Measurements from ENCODE around the gene CREG2.

CREG2 gene

GRCh38 chr2:101409699-101410098 lies 22.4 kb upstream of the CREG2 start:
- Histone ChIP-seq H3K79me2 (ENCODE audit: control insufficient read depth, insufficient read depth, low read length, poor library complexity) (no peaks in the 10 kb centered on the region), H2AK5ac (ENCODE audit: low read length) (no peak overlapping the region), H3K4me2 (ENCODE audit: low read length) (no peak overlapping the region), H3K4me1 (ENCODE audit: control insufficient read depth in 1 of 2, insufficient read depth in 2 of 2, low read length in 2 of 2) (peaks cover 7 to 10% of the 10 kb centered on the region in 2 experiments), H3K27me3 (ENCODE audit: insufficient read depth, low read length) (no peaks in the 10 kb centered on the region), H2BK5ac (ENCODE audit: low read depth, low read length, poor library complexity) (no peak overlapping the region), H3K9me3 (ENCODE audit: insufficient read depth, low read depth, low read length) (peaks cover 4% of the 10 kb centered on the region), H3K9ac (ENCODE audit: low read length) (no peak overlapping the region), H3K4ac (ENCODE audit: low read depth, low read length) (no peak overlapping the region), H3K4me3 (ENCODE audit: low read depth, low read length) (no peak overlapping the region), H2BK120ac (ENCODE audit: insufficient read depth, low read length, poor library complexity) (no peak overlapping the region), H3K36me3 (ENCODE audit: control insufficient read depth in 1 of 2, insufficient read depth in 2 of 2, low read length in 2 of 2) (no peaks in the 10 kb centered on the region), H3K18ac (ENCODE audit: low read length) (no peak overlapping the region), H2AFZ (ENCODE audit: insufficient read depth, low read length, poor library complexity) (no peak overlapping the region), H4K8ac (ENCODE audit: low read depth, low read length) (no peak overlapping the region), H4K12ac (ENCODE audit: low read depth, low read length) (no peak overlapping the region), H4K91ac (ENCODE audit: low read depth, low read length) (no peak overlapping the region), H3K79me1 (ENCODE audit: low read length) (no peaks in the 10 kb centered on the region), H3K14ac (ENCODE audit: low read length) (no peak overlapping the region), H3K23ac (ENCODE audit: low read length) (no peak overlapping the region), H3K27ac (ENCODE audit: low read depth, low read length) (no peak overlapping the region), H2BK12ac (ENCODE audit: low read length) (no peak overlapping the region)
- no CpG with 5 or more reads among the region's 5 CpGs for WGBS (ENCODE audit: extremely low coverage, insufficient coverage, insufficient read length)
- DNase-seq = peak; percentile 57 to 84

DNA sequence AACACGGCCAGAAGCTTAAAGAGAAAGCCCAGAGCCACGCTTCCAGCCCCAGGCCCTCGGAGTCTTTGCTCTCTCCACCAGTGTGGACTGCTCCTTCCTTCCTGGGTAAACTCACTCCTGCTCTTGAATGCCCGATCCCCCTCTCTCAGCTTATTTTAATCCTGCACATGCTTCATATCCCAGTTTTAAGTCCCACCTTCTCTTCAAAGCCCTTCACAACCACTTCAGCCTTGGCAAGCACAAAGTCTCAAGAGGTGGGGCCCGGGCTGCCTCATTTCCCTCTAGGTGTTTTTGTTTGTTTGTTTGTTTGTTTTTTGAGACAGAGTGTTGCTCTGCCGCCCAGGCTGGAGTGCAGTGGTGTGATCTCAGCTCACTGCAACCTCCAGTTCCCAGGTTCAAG lies 21.6 kb upstream of the CREG2 start:
- H4K12ac ChIP-seq (ENCODE audit: low read depth, low read length) = no peak overlapping the region
- H3K4me2 ChIP-seq (ENCODE audit: low read length) = no peak overlapping the region
- H3K14ac ChIP-seq (ENCODE audit: low read length) = no peak overlapping the region
- no peaks in the 10 kb centered on the region for H3K79me2 ChIP-seq (ENCODE audit: control insufficient read depth, insufficient read depth, low read length, poor library complexity)
- DNase-seq = no peak
- peaks cover 4% of the 10 kb centered on the region for H3K9me3 ChIP-seq (ENCODE audit: insufficient read depth, low read depth, low read length)
- H3K4me3 ChIP-seq (ENCODE audit: low read depth, low read length) = no peak overlapping the region
- no peak overlapping the region for H2BK5ac ChIP-seq (ENCODE audit: low read depth, low read length, poor library complexity)
- peaks cover 7 to 10% of the 10 kb centered on the region in 2 experiments for H3K4me1 ChIP-seq (ENCODE audit: control insufficient read depth in 1 of 2, insufficient read depth in 2 of 2, low read length in 2 of 2)
- H4K91ac ChIP-seq (ENCODE audit: low read depth, low read length) = no peak overlapping the region
- no peak overlapping the region for H2BK120ac ChIP-seq (ENCODE audit: insufficient read depth, low read length, poor library complexity)
- H4K8ac ChIP-seq (ENCODE audit: low read depth, low read length) = no peak overlapping the region
- no peak overlapping the region for H3K23ac ChIP-seq (ENCODE audit: low read length)
- no peak overlapping the region for H3K18ac ChIP-seq (ENCODE audit: low read length)
- H2AFZ ChIP-seq (ENCODE audit: insufficient read depth, low read length, poor library complexity) = no peak overlapping the region
- no peaks in the 10 kb centered on the region for H3K79me1 ChIP-seq (ENCODE audit: low read length)
- no peak overlapping the region for H3K9ac ChIP-seq (ENCODE audit: low read length)
- no peaks in the 10 kb centered on the region for H3K27me3 ChIP-seq (ENCODE audit: insufficient read depth, low read length)
- H3K4ac ChIP-seq (ENCODE audit: low read depth, low read length) = no peak overlapping the region
- H3K27ac ChIP-seq (ENCODE audit: low read depth, low read length) = no peak overlapping the region
- H2BK12ac ChIP-seq (ENCODE audit: low read length) = no peak overlapping the region
- H3K36me3 ChIP-seq (ENCODE audit: control insufficient read depth in 1 of 2, insufficient read depth in 2 of 2, low read length in 2 of 2) = no peaks in the 10 kb centered on the region
- WGBS (ENCODE audit: extremely low coverage, insufficient coverage, insufficient read length) = no CpG with 5 or more reads among the region's 6 CpGs
- H2AK5ac ChIP-seq (ENCODE audit: low read length) = no peak overlapping the region

DNA sequence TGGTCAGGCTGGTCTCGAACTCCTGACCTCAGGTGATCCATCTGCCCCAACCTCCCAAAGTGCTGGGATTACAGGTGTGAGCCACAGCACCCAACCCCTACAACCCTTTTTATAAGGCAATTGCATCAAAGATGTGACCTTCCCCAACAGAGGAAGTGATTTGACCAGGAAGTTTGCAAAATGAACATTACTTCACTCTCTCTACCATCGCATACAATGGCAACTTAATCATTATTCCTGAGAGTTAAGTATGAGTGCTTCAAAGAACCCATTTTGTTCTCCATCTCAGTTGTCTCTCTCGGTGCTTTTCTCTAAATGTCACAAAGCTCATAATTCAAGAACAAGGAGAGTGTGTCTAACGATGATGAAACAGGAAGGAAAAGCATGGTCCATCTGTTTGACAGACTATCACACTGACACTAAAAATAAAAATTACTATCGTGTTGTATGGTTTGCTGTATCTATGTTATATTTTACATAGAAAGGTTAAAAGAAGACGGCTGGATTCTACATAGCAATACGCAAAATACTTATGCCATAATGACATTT lies 18.1 kb upstream of the CREG2 start:
- no peak overlapping the region for H3K9ac ChIP-seq (ENCODE audit: low read length)
- H4K91ac ChIP-seq (ENCODE audit: low read depth, low read length) = no peak overlapping the region
- H3K18ac ChIP-seq (ENCODE audit: low read length) = no peak overlapping the region
- H3K23ac ChIP-seq (ENCODE audit: low read length) = no peak overlapping the region
- no peaks in the 10 kb centered on the region for H3K27me3 ChIP-seq (ENCODE audit: insufficient read depth, low read length)
- H2BK12ac ChIP-seq (ENCODE audit: low read length) = no peak overlapping the region
- WGBS (ENCODE audit: extremely low coverage, insufficient coverage, insufficient read length) = no CpG with 5 or more reads among the region's 7 CpGs
- no peak overlapping the region for H2AFZ ChIP-seq (ENCODE audit: insufficient read depth, low read length, poor library complexity)
- H3K4ac ChIP-seq (ENCODE audit: low read depth, low read length) = no peak overlapping the region
- peaks cover 4% of the 10 kb centered on the region for H3K9me3 ChIP-seq (ENCODE audit: insufficient read depth, low read depth, low read length)
- no peak overlapping the region for H2BK5ac ChIP-seq (ENCODE audit: low read depth, low read length, poor library complexity)
- H3K14ac ChIP-seq (ENCODE audit: low read length) = no peak overlapping the region
- H3K4me1 ChIP-seq (ENCODE audit: control insufficient read depth in 1 of 2, insufficient read depth in 2 of 2, low read length in 2 of 2) = peaks cover 4% of the 10 kb centered on the region in 2 experiments
- H3K27ac ChIP-seq (ENCODE audit: low read depth, low read length) = no peak overlapping the region
- H4K8ac ChIP-seq (ENCODE audit: low read depth, low read length) = no peak overlapping the region
- no peaks in the 10 kb centered on the region for H3K79me1 ChIP-seq (ENCODE audit: low read length)
- no peaks in the 10 kb centered on the region for H3K36me3 ChIP-seq (ENCODE audit: control insufficient read depth in 1 of 2, insufficient read depth in 2 of 2, low read length in 2 of 2)
- H2AK5ac ChIP-seq (ENCODE audit: low read length) = no peak overlapping the region
- no peak overlapping the region for H3K4me2 ChIP-seq (ENCODE audit: low read length)
- no peak overlapping the region for H3K4me3 ChIP-seq (ENCODE audit: low read depth, low read length)
- no peaks in the 10 kb centered on the region for H3K79me2 ChIP-seq (ENCODE audit: control insufficient read depth, insufficient read depth, low read length, poor library complexity)
- no peak overlapping the region for H2BK120ac ChIP-seq (ENCODE audit: insufficient read depth, low read length, poor library complexity)
- no peak overlapping the region for H4K12ac ChIP-seq (ENCODE audit: low read depth, low read length)
- DNase-seq = no peak

DNA sequence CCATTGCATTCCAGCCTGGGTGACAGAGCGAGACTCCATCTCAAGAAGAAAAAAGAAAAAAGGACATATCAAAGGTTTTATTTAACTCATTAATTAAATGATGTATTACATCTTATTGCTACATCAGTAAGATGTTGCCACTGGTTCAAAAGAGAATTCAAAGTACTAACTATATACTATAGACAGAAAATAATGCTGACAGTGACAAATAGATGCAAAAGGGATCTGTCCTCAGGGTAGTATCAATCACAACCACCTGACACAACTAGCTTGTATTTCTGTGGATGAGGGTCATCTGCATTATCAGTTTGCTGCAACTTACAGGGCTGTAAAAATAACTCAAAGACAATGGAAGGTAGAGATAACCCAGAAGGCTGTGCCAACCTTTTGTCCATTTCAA lies 16.4 kb upstream of the CREG2 start:
- no peaks in the 10 kb centered on the region for H3K79me2 ChIP-seq (ENCODE audit: control insufficient read depth, insufficient read depth, low read length, poor library complexity)
- no peak overlapping the region for H3K4ac ChIP-seq (ENCODE audit: low read depth, low read length)
- H3K23ac ChIP-seq (ENCODE audit: low read length) = no peak overlapping the region
- no peaks in the 10 kb centered on the region for H3K79me1 ChIP-seq (ENCODE audit: low read length)
- no peak overlapping the region for H3K18ac ChIP-seq (ENCODE audit: low read length)
- WGBS (ENCODE audit: extremely low coverage, insufficient coverage, insufficient read length) = no CpG with 5 or more reads among the region's 1 CpG
- no peak overlapping the region for H2BK120ac ChIP-seq (ENCODE audit: insufficient read depth, low read length, poor library complexity)
- H3K9me3 ChIP-seq (ENCODE audit: insufficient read depth, low read depth, low read length) = no peaks in the 10 kb centered on the region
- no peak overlapping the region for H3K4me2 ChIP-seq (ENCODE audit: low read length)
- H2BK12ac ChIP-seq (ENCODE audit: low read length) = no peak overlapping the region
- no peaks in the 10 kb centered on the region for H3K27me3 ChIP-seq (ENCODE audit: insufficient read depth, low read length)
- H3K36me3 ChIP-seq (ENCODE audit: control insufficient read depth in 1 of 2, insufficient read depth in 2 of 2, low read length in 2 of 2) = no peaks in the 10 kb centered on the region
- no peak overlapping the region for H3K27ac ChIP-seq (ENCODE audit: low read depth, low read length)
- H3K4me1 ChIP-seq (ENCODE audit: control insufficient read depth in 1 of 2, insufficient read depth in 2 of 2, low read length in 2 of 2) = no peaks in the 10 kb centered on the region
- H2BK5ac ChIP-seq (ENCODE audit: low read depth, low read length, poor library complexity) = no peak overlapping the region
- H4K12ac ChIP-seq (ENCODE audit: low read depth, low read length) = no peak overlapping the region
- no peak overlapping the region for H4K91ac ChIP-seq (ENCODE audit: low read depth, low read length)
- H3K4me3 ChIP-seq (ENCODE audit: low read depth, low read length) = no peak overlapping the region
- no peak for DNase-seq
- no peak overlapping the region for H3K14ac ChIP-seq (ENCODE audit: low read length)
- no peak overlapping the region for H2AK5ac ChIP-seq (ENCODE audit: low read length)
- no peak overlapping the region for H2AFZ ChIP-seq (ENCODE audit: insufficient read depth, low read length, poor library complexity)
- no peak overlapping the region for H3K9ac ChIP-seq (ENCODE audit: low read length)
- no peak overlapping the region for H4K8ac ChIP-seq (ENCODE audit: low read depth, low read length)
